ENCODE results near the gene TMEM240.

The TMEM240 gene

GRCh38 chr1:1489231-1489630 lies 51.2 kb downstream of the TMEM240 start:
- no peak for TF ChIP-seq FOXM1 (IDR thresholded peaks at IDR 0.05; ENCODE audit: borderline replicate concordance, low read depth)
- no peak for TF ChIP-seq TCF12 (IDR thresholded peaks at IDR 0.05; ENCODE audit: low read depth)
- TF ChIP-seq RAD21 (IDR thresholded peaks at IDR 0.05; ENCODE audit: low read depth), result no peak
- no peak for TF ChIP-seq EGR1 (IDR thresholded peaks at IDR 0.05)
- TF ChIP-seq CEBPB (IDR thresholded peaks at IDR 0.05), result no peak
- no peak for TF ChIP-seq CREB1 (IDR thresholded peaks at IDR 0.05; ENCODE audit: low read depth)
- no peak for TF ChIP-seq REST (IDR thresholded peaks at IDR 0.05; ENCODE audit: low read depth)
- no peak for TF ChIP-seq TEAD4 (IDR thresholded peaks at IDR 0.05)

DNA sequence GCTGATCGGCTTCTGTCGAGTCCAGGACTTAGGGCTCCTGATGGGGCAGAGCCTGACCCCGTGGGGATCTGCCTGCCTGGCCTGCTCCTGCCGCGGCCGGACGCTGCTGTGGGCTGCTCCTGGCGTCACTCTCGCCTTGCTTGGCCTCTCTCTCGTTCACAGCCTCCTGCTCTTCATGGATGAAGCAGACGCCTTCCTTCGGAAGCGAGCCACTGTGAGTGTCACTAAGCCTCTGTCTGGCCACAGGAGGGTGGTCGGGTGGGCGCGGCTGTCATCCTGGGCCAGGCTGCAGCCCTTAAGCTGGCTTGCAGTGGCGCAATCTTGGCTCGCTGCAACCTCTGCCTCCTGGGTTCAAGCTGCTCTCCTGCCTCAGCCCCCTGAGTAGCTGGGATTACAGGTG lies 52.7 kb downstream of the TMEM240 start:
- TF ChIP-seq EP300 (IDR thresholded peaks at IDR 0.05; ENCODE audit: borderline replicate concordance) (no peak), CREB1 (IDR thresholded peaks at IDR 0.05; ENCODE audit: low read depth) (no peak), MAX (IDR thresholded peaks at IDR 0.05) (no peak), REST (IDR thresholded peaks at IDR 0.05; ENCODE audit: low read depth) (no peak), NFIC (IDR thresholded peaks at IDR 0.05) (no peak), YY1 (IDR thresholded peaks at IDR 0.05; ENCODE audit: low read depth) (no peak), TCF12 (IDR thresholded peaks at IDR 0.05; ENCODE audit: low read depth) (no peak), FOXM1 (IDR thresholded peaks at IDR 0.05; ENCODE audit: borderline replicate concordance, low read depth) (no peak), TAF1 (IDR thresholded peaks at IDR 0.05; ENCODE audit: low read depth) (no peak), CEBPB (IDR thresholded peaks at IDR 0.05) (no peak), ZBTB7A (IDR thresholded peaks at IDR 0.05; ENCODE audit: low read depth) (no peak), TEAD4 (IDR thresholded peaks at IDR 0.05) (no peak), EGR1 (IDR thresholded peaks at IDR 0.05) (no peak), RAD21 (IDR thresholded peaks at IDR 0.05; ENCODE audit: low read depth) (no peak)
- TF ChIP-seq, protein P1, sequence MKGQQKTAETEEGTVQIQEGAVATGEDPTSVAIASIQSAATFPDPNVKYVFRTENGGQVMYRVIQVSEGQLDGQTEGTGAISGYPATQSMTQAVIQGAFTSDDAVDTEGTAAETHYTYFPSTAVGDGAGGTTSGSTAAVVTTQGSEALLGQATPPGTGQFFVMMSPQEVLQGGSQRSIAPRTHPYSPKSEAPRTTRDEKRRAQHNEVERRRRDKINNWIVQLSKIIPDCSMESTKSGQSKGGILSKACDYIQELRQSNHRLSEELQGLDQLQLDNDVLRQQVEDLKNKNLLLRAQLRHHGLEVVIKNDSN (IDR thresholded peaks at IDR 0.05), result no peak
